Fibroblast of gingiva (primary cell): ENCODE results near the gene PPP1R14C.
A peak's percentile ranks its signal among the peaks of the same experiment; 100 is the strongest.

Experiments
- DNase-seq: peaks from one replicate; pipeline ENCODE4 v3.0.0-alpha.2; 2011; ENCODE audit warnings: low read depth

The PPP1R14C gene

DNA sequence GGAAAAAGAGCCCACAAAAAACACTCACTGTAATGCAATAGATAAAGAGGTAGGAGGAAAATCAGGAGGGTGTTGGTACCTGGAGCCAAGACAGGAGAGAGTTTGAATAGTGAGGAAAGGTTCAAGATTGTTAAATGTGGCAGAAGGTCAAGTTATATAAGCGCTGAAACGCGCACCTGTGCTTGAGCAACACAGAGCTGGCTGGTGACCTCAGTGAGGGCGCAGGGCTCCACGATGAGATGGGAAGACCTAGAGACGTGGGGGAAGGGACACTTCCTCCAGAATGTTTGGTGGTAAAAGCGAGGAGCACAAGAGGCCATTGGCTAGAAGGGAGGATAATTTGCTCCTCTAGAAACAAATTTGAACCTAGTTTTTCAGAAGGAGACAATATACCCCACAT lies 4.2 kb upstream of the PPP1R14C start:
- DNase-seq: no peak

DNA sequence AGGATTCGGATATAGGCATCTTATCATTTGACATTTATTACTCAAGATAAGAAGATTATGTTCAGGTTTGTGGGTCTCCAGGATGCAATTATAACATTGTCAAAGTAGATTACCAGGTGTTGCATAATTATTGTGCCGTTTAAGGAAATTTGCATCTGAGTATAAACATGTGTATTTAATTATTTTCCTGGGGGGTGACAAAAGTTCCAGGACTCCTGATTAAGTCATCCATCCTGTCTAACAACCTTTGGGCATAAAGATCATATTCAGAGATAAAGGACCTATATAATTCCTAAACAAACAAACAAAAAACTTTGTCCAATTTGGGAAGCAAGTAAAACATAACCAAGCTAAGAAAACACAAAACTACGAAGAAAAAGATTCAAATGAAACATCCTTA lies 3.3 kb upstream of the PPP1R14C start:
- no peak for DNase-seq

DNA sequence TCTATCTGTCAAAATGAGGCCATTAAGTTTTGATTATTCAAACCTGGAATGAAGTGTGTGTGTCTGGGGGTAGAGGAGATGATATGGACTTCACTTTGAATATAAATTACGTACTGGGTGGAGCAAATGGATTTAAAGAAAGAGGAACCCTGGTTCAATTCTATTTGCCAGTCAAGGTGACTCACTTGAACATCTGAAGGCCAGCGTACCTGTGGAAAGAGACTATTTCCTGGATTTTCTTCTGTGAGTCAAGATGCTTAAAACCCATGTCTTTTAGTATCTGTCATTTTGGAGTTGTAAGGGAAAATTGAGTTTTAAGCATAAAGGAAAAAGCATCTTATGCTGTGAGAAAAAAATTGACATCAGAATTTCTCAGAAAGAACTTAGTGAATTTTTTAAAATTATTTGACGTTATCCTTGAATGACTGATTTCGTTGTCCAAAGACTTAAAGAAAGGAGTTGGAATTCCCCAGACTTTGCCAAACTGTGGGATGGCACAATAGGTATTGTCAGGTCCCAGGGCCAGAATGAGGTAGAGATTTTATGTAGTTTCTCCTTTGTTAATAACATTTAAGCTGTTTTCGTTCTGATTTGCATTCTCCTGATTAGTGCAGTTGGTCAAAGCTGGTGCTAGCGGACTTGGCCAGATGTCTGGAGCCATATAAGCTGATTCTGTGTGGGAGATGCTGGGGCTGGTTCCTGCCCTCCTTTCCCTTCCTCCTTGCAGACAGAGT lies 2.4 kb upstream of the PPP1R14C start:
- no peak for DNase-seq

DNA sequence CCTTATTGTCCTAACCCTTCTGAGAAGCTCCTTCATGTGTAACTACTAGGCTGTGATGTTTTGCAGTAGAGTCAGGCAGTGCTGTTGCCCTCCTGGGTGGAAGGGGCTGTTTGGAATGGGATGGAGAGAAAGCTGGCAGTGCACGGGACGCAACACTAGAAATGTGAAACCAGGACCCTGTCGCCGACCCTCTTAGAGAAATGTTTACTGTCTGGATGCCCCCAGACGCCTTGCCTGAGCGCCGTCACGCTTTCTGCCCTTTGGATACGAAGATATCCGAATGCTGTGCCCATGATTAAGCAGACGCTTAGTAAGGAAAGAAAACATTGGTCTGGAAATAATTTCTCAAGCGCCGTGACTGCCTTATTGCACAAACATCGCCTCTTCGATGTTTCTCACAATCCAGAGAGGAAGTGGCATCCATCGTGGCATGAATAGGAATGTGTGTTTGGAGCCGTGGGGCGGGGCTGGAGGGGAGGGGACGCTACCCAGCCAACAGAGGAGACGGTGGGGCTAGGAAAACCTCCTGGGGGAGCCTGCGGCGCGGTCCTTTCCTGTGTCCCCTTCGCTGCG lies 661 bp upstream of the PPP1R14C start:
- DNase-seq: peak; percentile 51

DNA sequence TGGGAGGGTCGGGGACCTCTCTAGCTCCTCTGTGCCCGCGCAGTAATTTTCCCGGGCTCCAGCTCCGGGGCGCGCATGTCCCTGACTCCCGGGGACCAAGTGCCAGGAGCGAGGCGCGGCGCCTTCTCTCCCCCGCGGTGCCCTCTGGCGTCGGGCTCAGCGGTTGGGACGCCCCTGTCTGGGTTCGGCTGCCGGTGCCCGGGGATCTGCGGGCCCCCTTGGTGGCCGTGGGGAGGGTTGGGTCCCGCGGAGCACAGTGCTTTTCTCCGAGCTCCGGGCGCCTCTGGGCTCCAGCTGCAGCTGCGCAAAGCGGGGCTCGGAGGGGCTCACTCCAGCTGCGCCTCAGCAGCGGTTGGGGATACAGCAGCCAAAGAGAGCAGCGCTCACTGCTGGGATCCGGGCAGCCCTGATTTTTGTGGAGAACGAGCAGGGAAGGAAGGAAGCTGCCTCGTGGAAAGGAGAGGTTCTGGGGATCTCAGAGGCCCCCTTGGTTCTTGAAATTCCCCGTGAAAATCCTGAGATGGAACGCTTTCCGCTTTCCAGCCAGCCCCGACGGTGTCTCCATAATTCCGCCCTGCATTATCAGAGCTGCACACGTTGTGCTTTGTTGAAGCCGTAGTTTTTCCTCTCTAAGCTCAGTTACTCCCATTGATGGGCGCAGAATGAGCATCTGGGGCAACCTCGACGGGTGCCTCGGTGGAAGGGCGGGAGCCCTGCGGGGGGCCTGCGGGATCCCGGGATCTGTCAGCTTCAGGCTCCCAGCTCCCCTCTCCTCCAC lies 861 bp downstream of the PPP1R14C start:
- DNase-seq: no peak

DNA sequence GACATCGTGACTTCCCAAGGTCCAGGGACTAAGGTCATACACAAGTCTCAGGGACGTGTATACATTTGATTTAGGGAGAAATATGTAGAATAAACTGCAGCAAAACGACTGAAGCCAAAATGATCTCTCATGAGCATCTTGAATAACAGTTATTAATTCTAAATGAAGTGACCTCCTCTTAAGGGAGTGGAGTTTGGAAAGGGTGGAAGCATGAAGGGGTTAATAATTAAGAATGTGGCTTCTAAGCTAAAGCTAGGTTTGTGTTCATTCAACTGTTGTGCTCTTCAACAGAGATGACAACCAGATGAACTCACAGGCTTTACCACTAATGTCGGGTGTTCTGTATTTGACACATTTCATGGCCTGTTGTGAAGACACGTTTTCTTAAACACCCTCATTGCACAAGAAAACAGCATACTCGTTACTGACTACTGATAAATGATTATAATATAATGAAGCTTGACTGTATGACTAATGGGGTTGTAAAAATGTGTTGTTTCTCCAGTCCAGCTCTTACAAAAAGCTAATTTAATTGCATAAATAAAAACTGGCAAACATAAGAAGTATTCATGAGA lies 1.5 kb downstream of the PPP1R14C start:
- DNase-seq: no peak

DNA sequence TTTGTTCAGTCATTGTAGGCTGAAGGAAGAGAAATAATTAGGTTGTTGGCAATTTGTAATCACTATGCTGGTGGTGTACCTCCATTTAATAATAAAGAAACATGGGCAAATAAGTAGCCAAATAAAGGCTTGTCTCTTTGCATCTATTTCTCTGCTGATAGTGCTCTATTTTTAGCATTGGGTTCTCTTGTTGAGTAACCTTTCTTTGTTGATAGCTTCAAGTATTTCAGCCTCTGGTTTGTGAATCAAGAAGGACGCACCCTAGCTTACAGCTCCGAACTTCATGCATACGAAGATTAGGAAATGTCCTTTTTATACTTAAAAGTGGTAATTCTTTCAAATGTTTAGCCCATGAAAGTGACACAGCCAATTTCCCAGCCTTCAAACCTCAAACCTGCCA lies 2.6 kb downstream of the PPP1R14C start:
- no peak for DNase-seq

DNA sequence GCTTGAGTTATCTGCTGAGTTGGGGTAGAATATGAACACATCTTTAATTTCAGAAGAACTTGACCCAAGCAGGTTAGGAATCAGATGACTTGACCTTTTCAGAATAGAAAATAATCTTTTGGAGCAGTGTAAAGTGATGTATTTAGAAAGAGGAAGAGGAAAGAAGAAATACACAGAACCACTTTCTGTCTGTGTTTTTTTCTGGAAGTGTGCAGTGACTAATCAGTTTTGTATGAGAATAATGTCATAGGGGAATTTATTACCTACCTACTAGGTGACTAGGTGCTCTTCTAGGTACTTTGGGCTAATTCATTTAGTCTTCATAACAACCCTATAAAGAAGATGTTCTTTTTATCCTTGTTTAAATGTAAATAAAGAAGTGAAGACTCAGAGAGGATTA lies 3.0 kb downstream of the PPP1R14C start:
- DNase-seq: no peak

DNA sequence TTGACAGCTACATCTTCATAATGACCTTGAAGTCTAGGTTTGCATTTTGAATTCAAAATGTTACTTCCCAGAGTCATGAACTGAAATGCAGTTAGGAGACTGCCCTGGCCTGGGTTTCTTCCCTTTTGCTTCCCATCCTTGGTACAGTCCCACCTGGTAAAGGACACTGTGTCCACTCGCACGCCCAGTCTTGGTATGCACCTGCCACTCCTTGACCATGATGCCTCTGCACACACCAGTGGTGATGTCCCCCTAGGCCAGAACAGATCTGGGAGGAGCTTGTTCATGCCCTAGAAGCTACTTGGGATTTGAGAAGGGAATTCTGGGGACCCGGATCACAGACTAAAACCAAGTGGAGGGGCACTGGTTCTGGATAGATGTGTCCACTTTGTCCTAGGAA lies 3.6 kb downstream of the PPP1R14C start:
- DNase-seq: no peak

DNA sequence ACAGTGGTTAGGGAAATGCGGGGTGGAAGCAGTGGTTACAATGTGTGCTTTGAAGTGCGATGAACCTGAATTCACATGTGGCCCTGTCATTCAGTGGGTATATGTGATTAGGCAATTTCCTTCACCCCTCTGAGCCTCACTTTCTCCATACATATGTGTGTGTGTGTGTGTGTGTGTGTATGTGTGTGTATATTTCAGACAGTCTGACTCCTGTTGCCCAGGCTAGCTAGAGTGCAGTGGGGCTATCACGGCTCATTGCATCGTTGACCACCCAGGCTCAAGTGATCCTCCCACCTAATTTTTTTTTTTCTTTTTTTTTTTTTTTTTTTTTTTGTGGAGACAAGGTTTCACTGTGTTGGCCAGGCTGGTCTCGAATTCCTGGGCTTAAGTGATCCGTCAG lies 6.3 kb downstream of the PPP1R14C start:
- no peak for DNase-seq

DNA sequence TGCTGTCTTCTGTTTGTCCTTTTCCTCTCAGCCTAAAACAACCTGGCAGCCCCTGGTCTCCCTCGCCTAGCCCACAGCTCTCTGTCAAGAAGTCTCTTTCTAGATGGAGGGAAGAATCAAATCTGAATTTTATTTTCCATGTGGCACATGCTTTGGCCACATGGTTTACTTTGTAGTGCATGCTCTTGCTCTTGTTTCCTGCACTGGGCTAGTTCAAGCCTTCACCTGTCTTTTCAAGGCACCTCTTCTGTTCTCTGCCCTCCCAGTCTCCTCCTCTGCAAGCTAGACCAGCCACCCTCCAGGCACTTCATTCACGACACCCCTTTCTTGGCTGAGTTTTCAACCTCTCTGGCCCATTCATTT lies 7.6 kb downstream of the PPP1R14C start:
- no peak for DNase-seq

DNA sequence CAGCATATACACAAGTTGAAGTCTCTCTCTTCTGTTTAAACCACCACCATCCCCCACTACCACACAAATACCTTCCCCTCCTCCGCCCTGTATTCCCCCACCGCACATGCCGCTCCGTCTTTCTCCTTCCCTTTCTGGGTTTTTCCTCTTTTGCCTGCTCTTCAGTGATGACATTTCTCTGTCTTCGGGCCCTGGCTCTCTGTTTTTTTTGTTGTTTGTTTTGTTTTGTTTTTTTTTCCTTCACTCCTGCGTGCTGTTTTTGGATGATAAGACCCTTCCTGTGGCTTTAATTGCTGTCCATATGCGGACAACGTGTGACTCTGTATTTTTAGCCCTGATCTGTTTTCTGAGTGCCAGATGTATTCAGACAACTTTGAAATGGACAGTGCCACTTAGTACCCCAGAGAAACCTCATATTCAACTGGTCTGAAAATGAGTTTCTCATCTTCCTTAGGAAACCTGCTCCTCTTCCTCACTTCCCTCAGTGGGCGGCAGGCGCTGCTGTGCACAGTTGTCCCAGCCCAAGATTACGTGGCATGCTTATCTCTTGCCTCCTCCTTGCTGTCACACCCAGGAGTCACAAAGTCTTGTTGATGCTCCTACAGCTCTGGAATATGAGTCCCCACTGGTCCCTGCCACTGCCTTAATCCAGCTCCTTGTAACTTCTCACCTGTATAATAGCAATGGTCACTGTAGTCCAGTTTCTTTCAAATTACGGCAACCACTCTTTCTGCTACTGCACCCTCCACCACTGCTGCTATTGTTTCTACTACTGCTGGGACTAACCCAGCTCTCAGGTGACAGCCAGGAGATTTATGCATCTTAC lies 8.2 kb downstream of the PPP1R14C start:
- no peak for DNase-seq

DNA sequence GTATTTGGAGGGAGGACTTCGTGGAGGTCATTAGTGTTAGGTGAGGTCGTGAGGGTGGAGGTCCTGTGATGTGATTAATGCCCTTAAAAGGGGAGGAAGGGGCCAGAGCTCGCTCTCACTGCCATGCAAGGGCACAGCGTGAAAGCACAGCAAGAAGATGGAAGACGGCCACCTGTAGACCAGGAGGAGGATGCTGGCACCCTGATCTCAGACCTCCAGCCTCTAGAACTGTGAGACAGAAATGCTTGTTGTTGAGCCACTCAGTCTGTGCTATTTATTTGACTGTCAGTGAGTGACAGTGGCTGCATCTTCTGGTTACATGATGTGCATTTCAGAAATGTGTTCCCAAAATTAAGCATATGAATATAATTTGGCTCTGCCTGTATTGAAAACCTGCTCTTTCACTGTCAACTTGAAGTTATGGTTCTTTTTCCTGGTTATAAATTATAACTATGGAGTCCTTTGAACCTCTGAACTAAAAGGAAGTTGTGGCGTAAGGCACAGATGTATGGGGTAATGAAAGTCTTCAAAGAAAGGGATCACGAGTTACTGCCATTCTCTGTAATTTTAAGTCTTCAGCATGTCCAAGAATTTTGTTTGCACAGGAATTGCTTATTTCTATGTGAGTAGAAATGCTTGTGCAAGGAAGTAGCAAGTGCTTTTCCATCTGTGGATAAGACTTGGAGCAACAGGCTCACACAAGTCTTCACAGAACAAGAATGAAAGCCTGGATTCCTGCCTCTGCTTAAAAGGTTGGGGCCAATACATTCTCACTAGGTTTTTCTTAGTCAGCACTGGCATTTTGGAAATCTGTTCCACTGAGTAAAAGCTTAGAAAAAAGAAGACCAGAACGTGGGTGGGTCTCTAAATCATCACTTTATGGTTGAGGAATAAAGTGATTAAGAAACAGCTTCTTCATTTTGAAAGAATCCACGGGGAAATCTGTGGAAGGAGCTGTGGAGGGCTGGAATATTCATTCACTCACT lies 10.3 kb downstream of the PPP1R14C start:
- DNase-seq: no peak

DNA sequence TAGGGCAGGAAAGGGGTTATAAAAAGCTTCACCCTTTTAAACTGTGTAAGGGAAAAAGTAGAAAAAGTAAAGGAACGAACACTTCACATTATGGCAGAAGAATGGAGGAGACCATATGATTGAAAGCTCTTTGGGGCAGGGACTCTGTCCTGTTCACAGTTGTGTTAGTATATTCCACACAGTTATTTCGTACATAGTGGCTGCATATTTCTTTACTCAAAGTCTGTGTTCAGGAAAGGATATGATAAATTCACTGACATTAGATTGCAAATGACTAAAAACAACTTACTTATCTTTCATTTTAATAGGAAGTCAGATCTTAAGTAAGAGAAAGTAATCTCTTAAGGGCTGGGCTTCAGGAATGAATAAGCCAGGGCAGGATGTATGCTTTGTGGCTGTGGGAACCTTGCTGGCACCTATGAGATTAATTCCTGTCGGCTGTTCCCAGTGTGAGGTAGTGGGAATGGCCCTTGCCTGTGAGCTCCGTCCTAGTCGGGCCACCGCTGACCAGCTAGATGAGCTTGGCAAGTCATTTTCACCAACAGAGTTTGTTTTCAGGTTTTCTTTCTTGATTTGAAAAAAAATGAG lies 11.2 kb downstream of the PPP1R14C start:
- no peak for DNase-seq

DNA sequence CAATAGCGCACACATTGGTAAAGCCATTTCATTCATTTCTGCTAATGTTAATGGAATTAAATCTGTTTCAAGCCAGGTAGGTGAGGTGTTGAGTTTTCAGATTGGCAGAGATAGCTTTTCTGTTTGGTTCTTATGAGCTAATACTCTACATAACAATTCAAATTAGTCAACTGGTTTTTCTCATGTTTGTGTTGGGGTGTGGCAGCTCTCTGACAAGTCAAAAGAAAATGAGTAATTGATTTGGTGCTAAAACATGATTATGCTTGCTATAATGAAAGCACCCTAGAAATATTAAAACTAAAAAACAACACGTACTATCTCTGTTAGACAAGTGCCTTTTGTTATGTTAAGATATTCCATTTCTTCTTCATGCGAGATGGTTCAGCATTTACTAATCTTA lies 13.6 kb downstream of the PPP1R14C start:
- DNase-seq: no peak

DNA sequence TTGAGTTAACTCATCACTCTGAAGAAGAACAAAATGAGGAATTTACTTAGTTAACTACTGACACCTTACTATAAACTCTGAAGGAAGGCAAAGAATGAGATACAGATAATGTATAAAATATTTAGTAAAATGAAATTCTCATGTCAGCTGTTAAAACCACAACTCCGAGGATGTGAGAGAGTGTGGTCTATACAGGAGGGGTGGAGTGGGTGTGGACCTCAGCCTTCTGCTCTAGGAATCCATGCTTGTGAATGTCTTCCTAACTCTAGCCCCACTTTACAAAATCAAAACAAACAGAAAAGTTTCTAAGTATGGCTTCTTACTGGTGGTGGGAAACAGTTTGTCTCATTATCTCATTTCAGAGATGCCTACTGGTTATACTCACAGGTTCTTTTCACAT lies 14.2 kb downstream of the PPP1R14C start:
- no peak for DNase-seq

DNA sequence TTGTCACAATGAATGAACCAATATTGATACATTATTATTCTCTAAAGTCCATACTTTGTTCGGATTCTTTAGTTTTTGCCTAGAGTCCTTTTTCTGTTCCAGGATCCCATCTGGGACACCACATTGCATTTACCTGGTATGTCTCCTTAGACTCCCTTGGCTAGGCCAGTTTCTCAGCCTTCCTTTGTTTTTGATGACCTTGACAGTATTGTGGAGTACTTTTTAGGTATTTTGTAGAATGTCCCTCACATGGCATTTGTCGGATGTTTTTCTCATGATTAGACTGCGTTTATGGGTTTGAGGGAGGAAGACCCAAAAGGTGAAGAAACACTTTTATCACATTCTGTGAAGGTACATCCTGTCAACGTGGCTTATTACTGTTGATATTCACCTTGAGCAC lies 16.9 kb downstream of the PPP1R14C start:
- no peak for DNase-seq

DNA sequence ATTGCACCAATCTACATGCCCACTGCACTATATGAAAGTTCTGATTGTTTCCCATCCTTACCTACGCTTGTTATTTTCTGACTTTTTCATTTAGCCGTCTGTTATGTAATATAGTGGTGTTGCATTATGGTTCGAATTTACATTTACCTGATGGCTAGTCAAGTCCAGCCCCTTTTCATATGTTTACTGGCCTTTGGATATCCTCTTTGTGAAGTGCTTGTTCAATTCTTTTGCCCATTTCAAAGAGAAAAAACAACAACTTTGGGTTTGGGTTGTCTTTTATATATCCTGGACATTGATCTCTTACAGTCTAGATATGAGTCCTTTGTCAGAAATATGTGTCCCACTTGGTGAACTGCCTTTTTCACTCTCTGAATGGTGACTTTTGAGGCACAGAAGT lies 21.1 kb downstream of the PPP1R14C start:
- DNase-seq: no peak

DNA sequence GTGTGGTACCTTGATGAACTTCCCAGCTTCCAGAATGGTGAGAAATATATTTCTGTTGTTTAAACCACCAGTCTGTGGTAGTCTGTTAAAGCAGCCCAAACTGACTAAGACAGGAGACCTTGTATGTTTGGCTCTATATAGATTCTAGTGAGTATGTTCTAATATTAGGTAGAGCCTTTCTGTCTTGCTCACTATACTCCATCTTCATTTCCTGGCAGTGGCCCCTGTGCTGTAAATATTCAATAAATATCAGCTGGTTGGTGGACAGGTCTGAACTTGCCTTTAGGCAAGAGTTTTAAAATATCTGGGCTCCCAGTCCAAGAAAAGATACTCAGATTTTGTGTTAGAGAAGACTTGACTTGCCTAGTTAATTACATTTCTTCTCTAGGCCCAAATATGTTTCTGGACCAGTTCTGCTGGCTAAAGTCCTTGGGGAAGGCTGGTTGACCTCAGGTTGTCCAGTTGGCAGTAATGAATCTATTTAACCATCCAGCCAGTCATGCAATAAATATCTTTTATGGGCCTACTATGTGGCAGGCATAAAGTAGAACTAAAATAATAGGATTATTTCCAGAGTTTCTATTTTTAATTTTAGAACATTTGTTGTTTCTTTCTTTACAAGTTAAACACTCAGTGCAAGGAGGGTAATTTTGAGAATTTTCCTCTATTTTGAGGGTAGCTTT lies 22.3 kb downstream of the PPP1R14C start:
- no peak for DNase-seq

DNA sequence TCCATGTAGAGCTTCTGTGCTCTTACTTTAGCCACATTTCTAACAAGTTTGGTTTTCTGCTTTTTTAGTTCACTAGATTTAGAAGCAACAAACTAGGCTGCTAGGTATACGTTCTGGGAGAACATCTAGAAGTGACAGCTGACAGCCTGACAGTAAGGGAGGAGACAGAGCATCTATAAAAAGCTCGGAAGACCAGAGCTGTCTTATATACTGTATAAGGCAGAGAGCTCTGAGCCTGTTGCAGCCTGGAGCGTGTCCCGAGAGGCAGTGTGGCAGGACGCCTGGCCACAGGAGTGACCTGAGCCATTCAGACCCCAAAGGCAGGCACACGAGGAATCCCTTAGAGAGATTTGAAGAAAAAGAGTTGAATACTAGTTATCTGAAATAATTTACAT lies 24.6 kb downstream of the PPP1R14C start:
- no peak for DNase-seq
